GM18870 (cell line): ENCODE results near the gene CACNA1H.

Experiments
- ATAC-seq: cut with Tn5 transposase; IDR thresholded peaks from one replicate; pipeline ENCODE4 v1.9.1; 2021; ENCODE audit warnings: moderate library complexity; ENCODE audit not compliant: unreplicated experiment

The CACNA1H gene

GRCh38 chr16:1171001-1171400, 18.1 kb downstream of the CACNA1H start:
- ATAC-seq = no peak

GRCh38 chr16:1171854-1172428, 19.0 kb downstream of the CACNA1H start:
- ATAC-seq = no peak

DNA sequence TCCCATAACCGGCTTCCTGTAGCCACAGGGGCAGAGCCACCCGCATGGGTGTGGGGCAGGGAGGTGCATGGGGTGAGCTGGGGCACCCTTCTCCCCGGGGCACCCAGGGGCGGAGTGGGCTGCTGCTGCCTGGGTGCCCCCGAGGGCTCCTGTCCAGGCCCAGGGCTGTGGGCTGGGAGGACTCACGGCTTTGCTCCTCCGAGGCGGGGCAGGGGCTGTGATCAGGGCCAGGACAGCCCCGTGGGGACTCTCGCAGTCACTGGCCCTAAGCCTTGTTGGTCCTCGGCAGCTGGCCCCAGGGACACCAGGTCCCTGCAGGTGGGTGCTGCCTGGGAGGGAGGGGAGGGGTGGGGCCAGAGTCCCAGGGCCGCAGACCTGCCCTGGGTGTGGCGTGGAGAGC, 19.7 kb downstream of the CACNA1H start:
- no peak for ATAC-seq

DNA sequence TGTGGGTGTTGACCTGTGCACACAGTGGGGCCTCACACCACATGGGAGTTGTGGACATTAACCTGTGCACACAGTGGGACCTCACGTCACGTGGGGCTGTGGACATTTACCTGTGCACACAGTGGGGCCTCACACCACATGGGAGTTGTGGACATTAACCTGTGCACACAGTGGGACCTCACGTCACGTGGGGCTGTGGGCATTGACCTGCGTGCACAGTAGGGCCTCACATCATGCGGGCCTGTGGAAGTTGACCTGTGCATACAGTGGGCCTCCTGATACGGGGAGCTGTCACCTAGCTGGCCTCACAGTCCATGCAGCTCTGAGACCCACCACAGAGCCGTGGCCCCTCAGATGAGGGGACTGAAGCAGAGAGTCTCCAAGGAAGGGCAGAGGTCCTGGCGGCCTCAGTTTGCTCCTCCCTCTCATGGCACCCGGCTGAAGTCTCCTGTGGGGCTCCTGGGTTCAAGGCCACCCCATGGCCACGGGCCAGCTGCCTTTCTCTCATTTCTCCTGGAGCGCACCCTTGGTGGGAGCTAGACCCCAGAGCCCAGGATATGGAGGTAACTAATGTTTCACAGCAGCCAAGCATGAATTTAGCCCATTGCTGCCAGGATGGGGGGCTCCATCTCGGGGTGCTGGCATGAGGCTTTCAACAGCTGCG, 21.0 kb downstream of the CACNA1H start:
- no peak for ATAC-seq

DNA sequence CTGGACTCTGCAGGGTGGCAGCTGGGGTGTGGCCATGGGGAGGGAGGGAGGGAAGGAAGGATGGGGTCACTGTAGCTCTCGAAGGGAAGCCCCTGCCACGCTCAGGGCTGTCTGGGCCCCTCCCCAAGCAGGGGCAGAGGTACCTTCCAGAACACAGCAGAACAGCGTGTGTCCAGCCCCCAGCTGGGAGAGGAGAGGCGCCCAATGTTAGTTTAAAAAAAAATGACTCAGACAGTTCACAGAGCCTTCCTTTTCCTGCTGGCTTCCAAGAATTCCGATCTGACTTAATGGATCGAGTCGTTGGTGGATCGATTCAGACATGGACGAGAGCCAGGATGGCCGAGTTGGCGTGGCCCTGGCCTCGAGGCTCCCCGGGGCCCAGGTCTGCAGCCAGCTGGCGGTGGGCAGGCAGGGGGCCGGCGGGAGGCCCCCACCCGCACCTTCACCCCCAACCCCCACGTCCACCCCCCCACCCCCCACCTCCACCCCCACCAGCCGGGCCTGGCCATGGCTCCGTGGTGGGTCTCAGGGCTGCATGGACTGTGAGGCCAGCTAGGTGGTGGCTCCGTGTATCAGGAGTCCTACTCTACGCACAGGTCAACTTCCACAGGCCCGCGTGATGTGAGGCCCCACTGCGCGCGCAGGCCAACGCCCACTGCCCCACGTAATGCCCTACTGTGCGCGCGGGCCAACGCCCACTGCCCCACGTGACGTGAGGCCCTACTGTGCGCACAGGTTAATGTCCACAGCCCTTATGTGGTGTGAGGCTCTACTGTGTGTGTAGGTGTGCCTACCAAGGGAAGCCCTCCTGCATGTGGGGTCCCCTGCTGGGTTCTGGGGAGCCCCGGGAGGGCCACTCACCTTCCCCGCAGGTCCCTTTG, 21.8 kb downstream of the CACNA1H start:
- no peak for ATAC-seq

DNA sequence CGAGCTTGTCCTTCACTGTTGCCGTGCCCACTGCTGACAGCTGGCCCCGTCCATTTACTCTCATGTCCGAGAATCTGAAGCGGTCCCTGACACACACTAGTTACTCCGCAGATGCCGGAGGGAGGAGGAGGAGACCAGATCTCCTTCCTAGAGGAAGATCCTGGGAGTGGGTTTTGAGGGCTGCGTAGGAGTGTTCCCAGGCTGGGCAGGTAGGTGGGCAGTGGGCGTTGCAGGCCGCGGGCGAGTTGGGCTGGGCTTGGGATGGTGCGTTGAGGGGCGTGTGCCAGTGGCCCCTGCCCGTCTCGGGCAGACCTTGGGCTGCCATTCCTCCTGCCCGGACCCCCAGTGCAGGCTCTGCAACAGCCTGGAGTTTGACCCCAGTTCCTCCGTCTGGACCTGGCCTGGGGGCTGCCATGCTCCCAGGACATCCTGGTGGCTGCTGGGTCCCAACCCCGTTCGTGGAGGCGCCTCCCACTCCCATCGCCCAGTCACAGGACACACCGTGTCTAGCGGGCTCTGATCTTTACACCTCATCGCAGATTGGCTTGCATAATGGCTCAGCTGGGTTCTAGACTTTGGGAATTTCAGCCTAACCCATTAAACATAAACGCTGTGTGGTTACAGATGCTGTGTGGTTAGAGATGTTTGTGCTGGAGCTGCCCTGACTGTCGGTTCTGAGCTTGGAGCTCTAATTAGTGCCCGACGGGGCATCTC, 22.8 kb downstream of the CACNA1H start:
- no peak for ATAC-seq

GRCh38 chr16:1176280-1176897, 23.5 kb downstream of the CACNA1H start:
- no peak for ATAC-seq

- no peak for ATAC-seq
These were observed 24.1 kb downstream of the CACNA1H start for GRCh38 chr16:1177053-1177452.

- ATAC-seq = no peak
These were observed 24.8 kb downstream of the CACNA1H start for GRCh38 chr16:1177750-1178149.

DNA sequence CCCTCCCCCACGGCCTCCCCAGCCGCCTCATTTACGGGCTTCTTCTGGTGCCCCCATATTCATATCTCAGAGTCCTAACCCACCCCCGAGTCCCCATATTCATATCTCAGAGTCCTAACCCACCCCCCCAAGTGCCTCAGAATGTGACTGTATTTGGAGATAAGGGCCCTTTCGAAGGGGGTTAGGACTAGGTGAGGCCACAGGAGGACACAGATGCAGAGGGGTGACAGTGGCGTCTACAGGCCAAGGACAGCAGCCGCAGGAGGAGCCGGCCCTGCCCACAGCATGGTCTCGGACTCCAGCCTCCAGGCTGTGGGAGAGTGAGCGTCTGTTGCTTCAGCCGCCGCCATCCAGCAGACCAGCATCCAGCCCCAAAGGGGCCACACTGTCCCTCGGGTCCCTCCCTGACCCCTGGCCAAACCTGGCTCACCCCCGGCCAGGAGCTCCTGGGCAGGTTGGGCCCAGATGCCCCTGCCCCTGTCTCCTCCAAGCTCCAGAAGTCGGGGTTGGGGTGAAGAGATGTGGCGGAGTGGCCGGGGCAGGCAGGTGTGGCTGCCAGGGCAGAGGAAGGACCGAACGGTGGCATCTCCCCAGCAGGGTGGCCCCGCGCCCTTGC, 25.5 kb downstream of the CACNA1H start:
- no peak for ATAC-seq

- ATAC-seq = no peak
These were observed 27.9 kb downstream of the CACNA1H start for GRCh38 chr16:1180549-1181403.

GRCh38 chr16:1181404-1182315, 28.8 kb downstream of the CACNA1H start:
- no peak for ATAC-seq

- ATAC-seq = no peak
These were observed 29.4 kb downstream of the CACNA1H start for GRCh38 chr16:1182316-1182671.

DNA sequence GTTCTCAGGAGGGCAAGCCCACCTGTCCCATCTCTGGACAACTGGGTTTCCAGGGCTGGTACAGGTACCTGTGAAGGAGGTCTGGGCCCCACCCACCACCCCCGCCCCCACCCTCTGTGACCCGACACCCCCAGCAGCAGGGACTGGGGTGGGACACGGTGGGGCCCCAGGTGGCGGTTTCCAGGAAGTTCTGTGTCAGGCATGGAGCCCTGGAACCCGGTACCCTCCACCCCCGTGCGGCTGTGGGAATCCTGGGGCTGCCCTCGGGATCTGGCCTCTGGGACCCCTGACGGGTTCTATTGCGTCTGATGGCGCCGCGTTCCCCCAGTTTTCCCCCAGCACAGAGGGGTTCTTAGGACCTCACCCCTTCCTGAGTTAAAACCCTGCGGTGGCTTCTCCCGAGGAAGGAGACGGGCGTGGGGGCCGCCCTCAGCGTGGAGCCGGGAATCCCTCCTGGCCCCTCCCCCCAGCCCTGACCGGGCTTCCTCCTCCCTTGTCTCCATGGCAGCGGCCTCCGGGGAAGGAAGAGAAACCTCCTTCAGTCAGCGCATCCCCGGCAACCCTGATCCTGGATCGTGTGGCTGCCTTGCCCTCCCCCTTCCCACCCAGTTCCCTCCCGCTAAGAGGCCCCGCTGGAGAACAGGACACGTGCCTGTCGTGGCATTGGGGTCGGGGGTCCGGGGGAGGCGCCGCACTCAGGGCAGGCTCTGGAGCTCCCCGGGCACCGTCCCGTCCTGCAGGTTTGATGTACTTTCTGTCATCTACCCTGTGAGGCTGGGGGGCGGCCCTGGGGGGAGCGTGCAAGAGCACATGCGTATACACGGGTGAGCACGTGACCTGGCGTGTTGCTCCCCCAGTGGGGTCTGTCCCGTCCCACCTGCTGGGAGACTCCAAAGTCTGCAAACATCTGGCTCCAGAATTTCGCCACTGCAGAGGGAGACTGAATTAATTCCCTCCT, 30.3 kb downstream of the CACNA1H start:
- no peak for ATAC-seq

- ATAC-seq = no peak
These were observed 31.4 kb downstream of the CACNA1H start for GRCh38 chr16:1184156-1184868.

GRCh38 chr16:1184980-1185379, 32.1 kb downstream of the CACNA1H start:
- ATAC-seq = no peak
